Measurements from ENCODE around the gene IRX5.

DNA sequence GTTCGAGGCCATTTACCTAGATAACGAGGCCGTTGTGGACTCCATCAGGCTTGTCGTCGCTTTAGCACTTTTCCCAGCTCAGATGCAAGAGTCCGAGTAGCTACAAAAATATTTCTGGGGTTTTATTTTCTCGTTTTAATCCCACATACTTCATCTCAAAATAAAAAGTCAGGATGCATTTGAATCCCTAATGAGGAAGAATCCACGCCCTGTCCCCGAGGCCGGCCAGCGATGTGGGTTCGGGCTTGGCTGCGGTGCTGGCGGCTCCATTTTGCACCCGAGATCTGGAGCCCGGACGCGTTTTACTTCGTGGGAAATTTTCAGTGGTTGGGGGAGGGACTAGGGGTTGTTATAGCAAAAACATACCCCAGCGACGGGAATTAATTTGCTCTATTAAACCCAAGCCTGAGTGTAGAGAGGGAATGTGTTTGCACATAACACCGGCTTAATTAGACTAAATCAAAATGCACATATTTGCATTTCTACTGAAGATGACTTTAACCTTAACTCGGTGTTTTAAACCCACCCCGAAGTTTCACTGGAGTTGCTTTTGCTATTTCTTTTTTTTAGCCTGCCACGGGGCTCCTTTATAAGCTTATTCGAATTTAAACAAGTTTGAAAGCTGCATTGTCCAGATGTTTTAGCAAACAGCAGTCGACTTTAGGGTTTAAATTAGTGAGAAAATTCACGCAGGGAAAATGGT, 4.8 kb downstream of the IRX5 start:
- TF ChIP-seq, protein P1, sequence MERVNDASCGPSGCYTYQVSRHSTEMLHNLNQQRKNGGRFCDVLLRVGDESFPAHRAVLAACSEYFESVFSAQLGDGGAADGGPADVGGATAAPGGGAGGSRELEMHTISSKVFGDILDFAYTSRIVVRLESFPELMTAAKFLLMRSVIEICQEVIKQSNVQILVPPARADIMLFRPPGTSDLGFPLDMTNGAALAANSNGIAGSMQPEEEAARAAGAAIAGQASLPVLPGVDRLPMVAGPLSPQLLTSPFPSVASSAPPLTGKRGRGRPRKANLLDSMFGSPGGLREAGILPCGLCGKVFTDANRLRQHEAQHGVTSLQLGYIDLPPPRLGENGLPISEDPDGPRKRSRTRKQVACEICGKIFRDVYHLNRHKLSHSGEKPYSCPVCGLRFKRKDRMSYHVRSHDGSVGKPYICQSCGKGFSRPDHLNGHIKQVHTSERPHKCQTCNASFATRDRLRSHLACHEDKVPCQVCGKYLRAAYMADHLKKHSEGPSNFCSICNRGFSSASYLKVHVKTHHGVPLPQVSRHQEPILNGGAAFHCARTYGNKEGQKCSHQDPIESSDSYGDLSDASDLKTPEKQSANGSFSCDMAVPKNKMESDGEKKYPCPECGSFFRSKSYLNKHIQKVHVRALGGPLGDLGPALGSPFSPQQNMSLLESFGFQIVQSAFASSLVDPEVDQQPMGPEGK (CRISPR knock-in tag; IDR thresholded peaks at IDR 0.05; ENCODE audit: borderline replicate concordance): no peak
- TF ChIP-seq CSDC2 (CRISPR knock-in tag; IDR thresholded peaks at IDR 0.05): no peak
- TF ChIP-seq ARNTL (CRISPR knock-in tag; IDR thresholded peaks at IDR 0.05; ENCODE audit: borderline replicate concordance, low read depth): no peak
- no peak for TF ChIP-seq ZFP30 (CRISPR knock-in tag; IDR thresholded peaks at IDR 0.05)
- TF ChIP-seq, protein P2, sequence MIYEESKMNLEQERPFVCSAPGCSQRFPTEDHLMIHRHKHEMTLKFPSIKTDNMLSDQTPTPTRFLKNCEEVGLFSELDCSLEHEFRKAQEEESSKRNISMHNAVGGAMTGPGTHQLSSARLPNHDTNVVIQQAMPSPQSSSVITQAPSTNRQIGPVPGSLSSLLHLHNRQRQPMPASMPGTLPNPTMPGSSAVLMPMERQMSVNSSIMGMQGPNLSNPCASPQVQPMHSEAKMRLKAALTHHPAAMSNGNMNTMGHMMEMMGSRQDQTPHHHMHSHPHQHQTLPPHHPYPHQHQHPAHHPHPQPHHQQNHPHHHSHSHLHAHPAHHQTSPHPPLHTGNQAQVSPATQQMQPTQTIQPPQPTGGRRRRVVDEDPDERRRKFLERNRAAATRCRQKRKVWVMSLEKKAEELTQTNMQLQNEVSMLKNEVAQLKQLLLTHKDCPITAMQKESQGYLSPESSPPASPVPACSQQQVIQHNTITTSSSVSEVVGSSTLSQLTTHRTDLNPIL (CRISPR knock-in tag; IDR thresholded peaks at IDR 0.05; ENCODE audit: low read depth): no peak
- TF ChIP-seq ESRRG (CRISPR knock-in tag; IDR thresholded peaks at IDR 0.05): no peak
